Stimulated activated CD8-positive, alpha-beta memory T cell treated with anti-CD3 and anti-CD28 coated beads, Interleukin-7, amount 100 ng/mL, for 1 hour (primary cell): ENCODE measurements around the gene HDDC3.
A peak's percentile ranks its signal among the peaks of the same experiment; 100 is the strongest.

Experiments used
- DNase-seq, 2 donors: peaks; one replicate each; pipeline ENCODE4 v3.0.0-alpha.2; 2020; ENCODE audit warnings: low read depth in 2 of 2

Gene HDDC3, protein sequence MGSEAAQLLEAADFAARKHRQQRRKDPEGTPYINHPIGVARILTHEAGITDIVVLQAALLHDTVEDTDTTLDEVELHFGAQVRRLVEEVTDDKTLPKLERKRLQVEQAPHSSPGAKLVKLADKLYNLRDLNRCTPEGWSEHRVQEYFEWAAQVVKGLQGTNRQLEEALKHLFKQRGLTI

GRCh38 chr15:90931828-90932659 is at the start of gene HDDC3:
Gene HDDC3 (minus strand): TSS chr15:90932549. CDS start chr15:90932540, 9 bp downstream.
- DNase-seq, result peak; percentile 79 to 89

- no peak for DNase-seq
Observed at GRCh38 chr15:90982135-90982534, 49.8 kb upstream of the HDDC3 start.

DNA sequence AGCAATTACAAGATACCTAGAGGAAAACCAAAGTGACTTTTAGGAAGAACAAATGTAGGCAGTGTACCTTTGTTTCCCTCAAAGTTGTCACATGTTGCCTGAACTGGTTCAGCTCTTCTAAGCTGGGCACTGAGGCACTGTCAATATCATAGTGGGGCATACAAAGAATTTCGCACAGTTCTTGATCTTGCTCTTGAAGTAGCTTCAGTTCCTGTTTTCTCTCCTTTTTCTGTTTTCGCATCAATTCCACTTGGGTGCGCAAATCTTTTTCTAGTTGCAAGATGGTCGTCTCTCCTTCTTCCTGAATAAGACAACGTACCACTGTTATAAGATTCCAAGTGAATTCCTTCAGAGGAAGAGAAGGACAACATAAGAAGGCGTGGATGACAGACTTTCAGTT is 49.3 kb upstream of the HDDC3 start:
- DNase-seq, result no peak

DNA sequence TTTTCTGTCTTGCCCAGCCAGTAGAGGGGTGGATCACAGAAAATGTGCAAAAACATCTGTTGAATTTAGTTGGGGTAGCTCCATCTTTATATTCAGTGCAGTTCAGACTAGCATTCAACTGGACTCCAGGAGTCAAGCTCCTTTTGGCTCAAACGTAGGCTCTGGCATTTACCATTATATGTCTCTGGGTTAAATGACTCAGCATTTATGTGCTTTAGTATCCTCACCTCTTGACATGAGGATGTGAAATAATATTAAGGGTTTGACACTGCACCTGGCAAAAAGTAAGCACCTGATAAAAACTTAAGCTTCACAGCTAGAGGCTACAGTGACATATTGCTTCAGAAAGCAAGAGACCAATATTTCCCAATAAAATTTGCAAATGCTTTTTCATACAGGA is 47.2 kb upstream of the HDDC3 start:
- no peak for DNase-seq

- DNase-seq, result no peak
Observed at GRCh38 chr15:90974216-90974615, 41.9 kb upstream of the HDDC3 start.

DNA sequence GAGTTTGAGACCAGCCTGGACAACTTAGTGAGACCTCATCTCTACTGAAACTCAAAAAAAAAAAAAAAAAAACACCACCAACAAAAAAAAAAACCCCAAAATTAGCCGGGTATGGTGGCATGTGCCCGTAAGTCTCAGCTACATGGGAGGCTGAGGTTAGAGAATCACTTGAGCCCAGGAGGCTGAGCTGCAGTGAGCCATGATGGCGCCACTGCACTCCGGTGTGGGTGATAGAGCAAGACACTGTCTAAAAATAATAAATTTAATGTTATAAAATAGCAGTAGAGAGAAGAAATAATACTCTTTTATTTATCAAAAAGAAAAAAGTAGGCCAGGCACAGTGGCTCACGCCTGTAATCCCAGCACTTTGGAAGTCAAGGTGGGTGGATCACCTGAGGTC is 39.8 kb upstream of the HDDC3 start:
- no peak for DNase-seq

DNA sequence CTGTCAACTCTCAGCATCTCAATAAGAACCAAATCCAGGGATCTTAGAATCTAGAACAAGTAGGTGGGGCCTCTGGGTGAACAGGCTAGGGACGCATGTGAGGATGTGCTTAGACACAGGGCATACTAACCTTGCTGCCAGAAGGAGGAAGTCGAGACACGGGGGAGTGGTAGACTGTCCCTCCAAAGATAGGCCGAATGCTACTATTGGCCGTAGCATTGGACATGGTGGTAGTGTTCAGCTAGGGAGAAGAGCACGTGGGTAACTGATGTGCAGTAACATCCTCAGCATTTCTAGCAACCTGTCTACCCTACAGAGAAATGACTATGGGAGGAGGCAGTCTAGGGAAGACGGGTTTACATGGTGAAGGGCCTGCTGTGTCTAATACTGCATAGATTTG is 37.9 kb upstream of the HDDC3 start:
- DNase-seq, result no peak

DNA sequence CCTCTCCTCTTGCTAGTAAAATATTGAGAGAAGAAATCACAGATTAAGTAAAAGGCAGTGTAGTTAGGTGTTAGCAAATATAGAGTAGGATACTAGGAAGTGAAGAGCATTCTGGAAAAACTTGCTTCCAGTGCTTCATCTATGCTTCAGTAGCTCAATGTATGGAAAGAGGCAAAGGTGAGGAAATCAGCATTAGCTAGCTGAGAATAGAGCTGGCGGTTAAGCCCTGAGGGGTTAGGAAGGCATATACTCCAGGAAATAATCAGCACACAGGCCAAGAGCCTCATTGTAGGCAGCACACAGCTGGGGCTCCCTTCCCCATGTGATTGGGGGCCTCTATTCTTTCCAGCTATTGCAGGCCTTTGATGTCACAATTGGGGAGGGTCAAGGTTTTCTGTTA is 36.1 kb upstream of the HDDC3 start:
- DNase-seq, result no peak

- DNase-seq, result no peak
Observed at GRCh38 chr15:90967206-90967605, 34.9 kb upstream of the HDDC3 start.

DNA sequence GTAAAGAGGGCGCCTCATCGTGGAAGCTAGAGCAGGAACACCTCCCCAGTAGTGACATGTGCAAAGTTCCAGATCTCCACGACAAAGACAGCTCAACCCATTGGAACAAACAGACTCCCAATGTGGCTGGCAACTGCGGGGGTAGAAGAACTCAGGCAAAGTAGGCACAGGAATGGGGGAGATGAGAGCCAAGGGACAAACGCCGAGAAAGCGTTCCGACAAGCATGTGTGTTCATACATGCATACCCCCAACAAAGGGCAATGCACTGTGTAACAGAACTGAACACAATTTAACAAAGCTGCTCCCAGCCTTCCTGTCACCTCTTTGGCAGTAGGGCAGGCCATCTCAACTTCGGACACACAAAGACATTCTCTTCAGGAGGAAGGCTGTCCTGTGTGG is 33.9 kb upstream of the HDDC3 start:
- DNase-seq, result no peak

- no peak for DNase-seq
Observed at GRCh38 chr15:90962021-90962420, 29.7 kb upstream of the HDDC3 start.

GRCh38 chr15:90960298-90961091 is 28.1 kb upstream of the HDDC3 start:
- DNase-seq, result no peak

DNA sequence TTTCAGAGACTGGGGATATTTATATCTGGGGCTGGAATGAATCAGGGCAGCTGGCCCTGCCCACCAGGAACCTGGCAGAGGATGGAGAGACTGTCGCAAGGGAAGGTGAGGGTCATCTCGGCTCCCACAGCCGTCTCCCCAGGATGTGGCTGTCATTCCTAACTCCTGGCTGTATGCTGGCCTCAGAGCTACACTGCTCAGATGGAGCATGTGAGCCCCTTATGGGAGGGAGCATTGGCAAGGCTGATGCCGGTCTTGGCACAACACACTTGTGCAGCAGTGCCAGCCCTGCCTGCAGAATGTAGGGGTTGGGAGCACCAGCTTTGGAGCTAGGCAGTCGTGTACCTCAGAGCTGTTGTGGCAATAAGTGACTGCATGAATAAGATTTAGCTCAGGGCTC is 27.5 kb upstream of the HDDC3 start:
- DNase-seq, result no peak

GRCh38 chr15:90959028-90959595 is 26.8 kb upstream of the HDDC3 start:
- no peak for DNase-seq

DNA sequence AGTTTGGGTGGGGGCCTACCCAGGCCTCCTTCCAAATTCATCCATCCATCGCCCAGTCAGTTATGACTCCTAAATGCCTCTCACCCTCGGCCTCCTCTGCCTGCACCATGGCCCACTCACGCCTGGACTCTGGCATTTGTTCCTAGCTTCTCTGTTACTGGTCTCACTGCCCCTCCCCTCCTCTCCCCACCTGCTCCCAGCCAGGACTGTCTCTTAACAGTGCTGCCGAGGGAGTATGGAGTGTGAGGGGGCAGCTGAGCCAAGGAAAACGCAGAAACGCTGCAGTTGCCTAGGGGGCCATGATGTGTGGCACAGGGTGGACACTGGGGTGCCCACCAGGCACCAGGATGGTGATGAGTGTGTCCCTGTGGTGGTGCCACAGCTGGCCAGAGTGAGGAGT is 25.4 kb upstream of the HDDC3 start:
- DNase-seq, result no peak

- DNase-seq, result no peak
Observed at GRCh38 chr15:90957031-90957790, 24.9 kb upstream of the HDDC3 start.

- peak; percentile 33 to 37 for DNase-seq
Observed at GRCh38 chr15:90956274-90957030, 24.1 kb upstream of the HDDC3 start.

DNA sequence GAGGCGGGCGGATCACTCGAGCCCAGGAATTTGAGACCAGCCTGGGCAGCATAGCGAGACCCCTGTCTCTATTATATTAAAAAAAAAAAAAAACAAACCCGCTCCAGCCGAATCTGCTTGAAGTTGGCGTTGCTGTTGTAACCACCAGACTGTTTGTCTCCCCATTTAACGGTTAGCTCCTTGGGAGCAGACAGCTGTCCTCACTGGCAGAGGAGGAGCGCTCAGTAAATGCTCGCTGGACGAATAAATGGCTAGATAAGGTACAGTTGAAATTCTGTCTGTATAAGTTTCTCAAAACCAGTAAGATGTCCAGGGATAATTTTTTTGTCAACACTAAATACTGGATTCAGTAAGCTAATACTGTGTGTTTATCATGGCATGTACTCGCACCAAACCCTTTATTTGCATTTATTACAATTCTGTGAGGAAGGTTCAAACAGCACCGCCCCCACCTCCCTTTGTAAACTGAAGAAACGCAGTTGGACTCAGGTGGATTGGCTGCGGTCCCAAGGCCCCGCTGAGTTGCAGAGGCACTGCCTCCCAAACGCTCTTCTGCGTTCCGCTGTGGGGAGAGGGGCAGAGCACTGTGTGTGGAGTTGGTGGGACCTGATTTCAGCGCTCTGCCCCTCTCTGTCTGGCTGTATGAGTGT is 23.4 kb upstream of the HDDC3 start:
- no peak for DNase-seq

DNA sequence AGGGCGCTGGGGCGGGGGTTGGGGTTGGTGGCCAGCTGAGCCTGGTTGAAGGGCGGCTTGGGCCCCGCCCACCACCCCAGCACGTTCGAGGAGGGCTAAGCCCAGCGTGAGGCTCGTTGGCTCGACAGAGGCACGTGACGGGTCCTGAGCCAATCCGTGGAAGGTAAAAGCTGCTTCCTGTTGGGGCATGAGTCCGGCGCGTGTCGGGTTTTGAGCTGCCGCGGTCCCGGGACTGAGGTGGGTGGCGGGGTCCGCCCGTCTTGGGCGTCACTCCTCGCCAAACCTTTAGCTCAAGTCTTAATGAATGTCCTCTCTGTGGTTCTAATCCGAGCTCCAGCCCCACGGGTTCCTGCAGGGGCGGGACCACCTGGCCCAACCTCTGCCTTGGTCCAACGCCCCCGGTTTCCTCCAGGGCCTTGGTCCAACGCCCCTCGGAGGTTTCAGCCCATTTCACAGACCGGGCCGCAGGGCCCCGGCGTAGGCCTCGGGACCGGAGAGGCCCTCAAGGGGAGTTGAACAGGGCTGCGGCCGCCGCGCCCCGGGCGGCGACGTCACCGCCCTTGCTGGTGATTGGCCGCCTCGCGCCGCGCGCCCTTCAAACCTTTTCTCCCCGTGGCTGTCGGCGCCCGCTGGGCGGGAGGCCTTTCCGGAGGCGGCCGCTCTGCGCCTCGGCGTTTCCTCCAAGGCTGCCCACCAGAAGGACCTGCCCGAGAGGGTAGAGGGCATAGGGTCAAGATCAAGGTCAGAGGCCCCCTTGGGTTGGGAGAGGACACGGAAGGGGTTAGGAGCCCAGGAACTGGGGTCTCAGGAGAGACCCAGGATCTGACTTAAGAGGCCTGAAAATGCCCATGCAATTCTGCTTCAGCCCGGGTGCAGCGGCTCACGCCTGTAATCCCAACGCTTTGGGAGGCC is 22.6 kb upstream of the HDDC3 start, which contains the start of gene RCCD1:
Gene RCCD1 (plus strand): TSS at position 173 of the 912 bp plus-strand sequence. CDS start 1,851 bp downstream, outside the sequence.
- DNase-seq, result peak; percentile 68 to 72
